ENCODE results near the gene HTT. TPM values are rescaled to one million over a fixed set of nuclear protein-coding genes. Genes with fewer than 3 reads are reported as not detected.

The HTT gene
- total RNA-seq, 1 donor from 2014 or later, result 49.8 TPM

DNA sequence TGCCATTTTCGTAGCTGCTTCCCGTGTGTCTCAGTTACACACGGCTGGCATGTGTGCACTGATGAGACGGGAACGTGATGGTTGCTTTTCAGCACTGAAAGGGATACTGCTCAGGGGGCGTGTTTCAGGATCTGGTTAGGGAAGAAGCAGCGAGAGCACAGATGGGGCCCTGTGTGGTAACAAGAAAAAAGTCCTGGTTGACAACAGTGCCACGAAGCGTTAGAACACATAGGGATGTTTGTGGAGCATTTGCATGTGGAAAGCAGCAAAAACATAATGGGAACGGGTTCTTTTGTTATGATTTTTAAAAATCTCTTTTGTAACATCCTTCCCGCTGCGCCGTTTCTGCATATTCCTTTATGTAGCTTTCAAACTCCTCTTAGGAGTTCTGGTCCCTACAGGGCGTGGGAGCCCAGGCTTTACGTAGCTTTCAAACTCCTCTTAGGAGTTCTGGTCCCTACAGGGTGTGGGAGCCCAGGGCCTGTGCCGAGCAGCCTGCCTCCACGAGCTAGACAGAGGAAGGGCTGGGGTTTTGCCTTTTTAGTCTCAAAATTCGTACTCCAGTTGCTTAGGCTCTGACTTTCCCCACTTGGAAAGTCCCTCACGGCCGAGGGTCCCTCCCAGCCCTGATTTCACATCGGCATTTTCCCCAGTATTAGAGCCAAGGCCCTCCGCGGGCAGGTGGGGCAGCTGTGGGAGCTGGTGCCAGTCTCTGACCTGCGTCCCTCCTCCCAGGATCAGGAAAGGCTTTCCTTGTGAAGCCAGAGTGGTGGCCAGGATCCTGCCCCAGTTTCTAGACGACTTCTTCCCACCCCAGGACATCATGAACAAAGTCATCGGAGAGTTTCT, 163.5 kb downstream of the HTT start:
- DNase-seq (ENCODE audit: extremely low spot score in 2 of 2), result no peak
- Histone ChIP-seq H3K9me3 (no peaks in the 10 kb centered on the region), H3K4me1 (peaks cover 12% of the 10 kb centered on the region), H3K4me3 (no peak overlapping the region), H3K27me3 (no peaks in the 10 kb centered on the region), H3K36me3 (peaks cover 4 to 66% of the 10 kb centered on the region in 2 donors), H3K27ac (no peak overlapping the region)
- intact Hi-C loops (cut with DNase I), result no loop called here
- TF ChIP-seq, protein P1, sequence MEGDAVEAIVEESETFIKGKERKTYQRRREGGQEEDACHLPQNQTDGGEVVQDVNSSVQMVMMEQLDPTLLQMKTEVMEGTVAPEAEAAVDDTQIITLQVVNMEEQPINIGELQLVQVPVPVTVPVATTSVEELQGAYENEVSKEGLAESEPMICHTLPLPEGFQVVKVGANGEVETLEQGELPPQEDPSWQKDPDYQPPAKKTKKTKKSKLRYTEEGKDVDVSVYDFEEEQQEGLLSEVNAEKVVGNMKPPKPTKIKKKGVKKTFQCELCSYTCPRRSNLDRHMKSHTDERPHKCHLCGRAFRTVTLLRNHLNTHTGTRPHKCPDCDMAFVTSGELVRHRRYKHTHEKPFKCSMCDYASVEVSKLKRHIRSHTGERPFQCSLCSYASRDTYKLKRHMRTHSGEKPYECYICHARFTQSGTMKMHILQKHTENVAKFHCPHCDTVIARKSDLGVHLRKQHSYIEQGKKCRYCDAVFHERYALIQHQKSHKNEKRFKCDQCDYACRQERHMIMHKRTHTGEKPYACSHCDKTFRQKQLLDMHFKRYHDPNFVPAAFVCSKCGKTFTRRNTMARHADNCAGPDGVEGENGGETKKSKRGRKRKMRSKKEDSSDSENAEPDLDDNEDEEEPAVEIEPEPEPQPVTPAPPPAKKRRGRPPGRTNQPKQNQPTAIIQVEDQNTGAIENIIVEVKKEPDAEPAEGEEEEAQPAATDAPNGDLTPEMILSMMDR (IDR thresholded peaks at IDR 0.05), result no peak
- no peak for TF ChIP-seq POLR2A (IDR thresholded peaks at IDR 0.05)

DNA sequence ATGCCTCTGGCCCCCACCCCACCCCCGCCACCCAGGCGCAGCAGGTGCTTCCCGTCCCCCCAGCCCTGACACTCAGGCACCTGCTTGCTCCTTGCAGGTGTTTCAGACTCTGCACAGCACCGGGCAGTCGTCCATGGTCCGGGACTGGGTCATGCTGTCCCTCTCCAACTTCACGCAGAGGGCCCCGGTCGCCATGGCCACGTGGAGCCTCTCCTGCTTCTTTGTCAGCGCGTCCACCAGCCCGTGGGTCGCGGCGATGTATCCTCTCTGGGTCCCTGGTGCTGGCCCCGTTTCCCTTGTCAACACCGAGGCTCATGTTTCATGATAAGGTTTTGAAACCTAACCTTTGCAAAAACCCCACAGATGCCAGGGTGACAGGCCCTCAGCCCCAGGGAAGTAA, 164.2 kb downstream of the HTT start:
- no peaks in the 10 kb centered on the region for H3K9me3 ChIP-seq
- peaks cover 12% of the 10 kb centered on the region for H3K4me1 ChIP-seq
- intact Hi-C loops (cut with DNase I), result no loop called here
- no peak for TF ChIP-seq POLR2A (IDR thresholded peaks at IDR 0.05)
- TF ChIP-seq, protein P1 (IDR thresholded peaks at IDR 0.05), result no peak
- TF ChIP-seq POLR2AphosphoS5 (IDR thresholded peaks at IDR 0.05; ENCODE audit: insufficient read depth in 1 of 2, low read depth in 1 of 2), result no peak
- DNase-seq (ENCODE audit: extremely low spot score in 2 of 2), result no peak
- peaks cover 4 to 59% of the 10 kb centered on the region in 2 donors for H3K36me3 ChIP-seq
- no peak overlapping the region for H3K27ac ChIP-seq
- no peak overlapping the region for H3K4me3 ChIP-seq
- H3K27me3 ChIP-seq, result no peaks in the 10 kb centered on the region

DNA sequence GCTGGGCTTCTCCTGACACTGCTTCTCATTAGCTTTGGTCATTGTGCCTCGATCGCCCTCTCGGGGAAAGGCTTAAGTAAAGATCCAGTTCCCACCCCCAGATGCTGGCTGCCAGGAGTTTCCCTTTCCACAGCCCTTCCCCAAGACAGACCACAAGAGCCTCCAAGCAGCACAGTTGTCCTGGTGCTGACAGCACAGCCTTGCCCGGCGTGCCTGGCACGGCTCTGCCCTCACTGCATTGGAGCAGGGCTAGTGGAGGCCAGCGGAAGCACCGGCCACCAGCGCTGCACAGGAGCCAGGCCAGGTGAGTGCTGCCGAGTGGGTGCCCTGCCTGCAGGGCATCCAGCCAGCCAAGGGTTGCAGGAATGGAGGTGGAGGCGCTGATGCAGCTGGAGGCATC, 164.8 kb downstream of the HTT start:
- no peaks in the 10 kb centered on the region for H3K27me3 ChIP-seq
- intact Hi-C loops (cut with DNase I), result no loop called here
- peaks cover 12% of the 10 kb centered on the region for H3K4me1 ChIP-seq
- peaks cover 4 to 53% of the 10 kb centered on the region in 2 donors for H3K36me3 ChIP-seq
- no peak overlapping the region for H3K27ac ChIP-seq
- no peak overlapping the region for H3K4me3 ChIP-seq
- TF ChIP-seq POLR2AphosphoS5 (IDR thresholded peaks at IDR 0.05; ENCODE audit: insufficient read depth in 1 of 2, low read depth in 1 of 2), result no peak
- TF ChIP-seq, protein P1 (IDR thresholded peaks at IDR 0.05), result no peak
- no peak for TF ChIP-seq POLR2A (IDR thresholded peaks at IDR 0.05)
- H3K9me3 ChIP-seq, result no peaks in the 10 kb centered on the region
- no peak for DNase-seq (ENCODE audit: extremely low spot score in 2 of 2)

DNA sequence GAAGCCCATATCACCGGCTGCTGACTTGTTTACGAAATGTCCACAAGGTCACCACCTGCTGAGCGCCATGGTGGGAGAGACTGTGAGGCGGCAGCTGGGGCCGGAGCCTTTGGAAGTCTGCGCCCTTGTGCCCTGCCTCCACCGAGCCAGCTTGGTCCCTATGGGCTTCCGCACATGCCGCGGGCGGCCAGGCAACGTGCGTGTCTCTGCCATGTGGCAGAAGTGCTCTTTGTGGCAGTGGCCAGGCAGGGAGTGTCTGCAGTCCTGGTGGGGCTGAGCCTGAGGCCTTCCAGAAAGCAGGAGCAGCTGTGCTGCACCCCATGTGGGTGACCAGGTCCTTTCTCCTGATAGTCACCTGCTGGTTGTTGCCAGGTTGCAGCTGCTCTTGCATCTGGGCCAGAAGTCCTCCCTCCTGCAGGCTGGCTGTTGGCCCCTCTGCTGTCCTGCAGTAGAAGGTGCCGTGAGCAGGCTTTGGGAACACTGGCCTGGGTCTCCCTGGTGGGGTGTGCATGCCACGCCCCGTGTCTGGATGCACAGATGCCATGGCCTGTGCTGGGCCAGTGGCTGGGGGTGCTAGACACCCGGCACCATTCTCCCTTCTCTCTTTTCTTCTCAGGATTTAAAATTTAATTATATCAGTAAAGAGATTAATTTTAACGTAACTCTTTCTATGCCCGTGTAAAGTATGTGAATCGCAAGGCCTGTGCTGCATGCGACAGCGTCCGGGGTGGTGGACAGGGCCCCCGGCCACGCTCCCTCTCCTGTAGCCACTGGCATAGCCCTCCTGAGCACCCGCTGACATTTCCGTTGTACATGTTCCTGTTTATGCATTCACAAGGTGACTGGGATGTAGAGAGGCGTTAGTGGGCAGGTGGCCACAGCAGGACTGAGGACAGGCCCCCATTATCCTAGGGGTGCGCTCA, 165.8 kb downstream of the HTT start:
- Histone ChIP-seq H3K4me3 (no peak overlapping the region), H3K9me3 (no peaks in the 10 kb centered on the region), H3K27ac (no peak overlapping the region), H3K27me3 (no peaks in the 10 kb centered on the region), H3K36me3 (peaks cover 4 to 50% of the 10 kb centered on the region in 2 donors), H3K4me1 (peaks cover 12% of the 10 kb centered on the region)
- intact Hi-C loops (cut with DNase I), result no loop called here
- DNase-seq (ENCODE audit: extremely low spot score in 2 of 2), result no peak
- TF ChIP-seq, protein P1 (IDR thresholded peaks at IDR 0.05), result no peak
- TF ChIP-seq POLR2A (IDR thresholded peaks at IDR 0.05), result no peak
- no peak for TF ChIP-seq POLR2AphosphoS5 (IDR thresholded peaks at IDR 0.05; ENCODE audit: insufficient read depth in 1 of 2, low read depth in 1 of 2)
